SHP77 treated with DMSO at 0.1 percent for 48 hours (cell line): ENCODE data around the gene CEPT1.

ENCODE experiments used
- DNase-seq: peaks from one replicate; lab custom pipeline; 2025; lab: John Stamatoyannopoulos, UW

Gene CEPT1

GRCh38 chr1:111145963-111146768 is 6.1 kb downstream of the CEPT1 start:
- no peak for DNase-seq

GRCh38 chr1:111147948-111148347 is 7.9 kb downstream of the CEPT1 start:
- no peak for DNase-seq

- no peak for DNase-seq
Measured at GRCh38 chr1:111148376-111148881, 8.4 kb downstream of the CEPT1 start.

- DNase-seq: no peak
Measured at GRCh38 chr1:111151838-111152237, 11.8 kb downstream of the CEPT1 start.

- DNase-seq: no peak
Measured at GRCh38 chr1:111154021-111154999, 14.3 kb downstream of the CEPT1 start.

GRCh38 chr1:111157431-111157830 is 17.4 kb downstream of the CEPT1 start:
- DNase-seq: no peak

GRCh38 chr1:111161843-111162487 is 21.9 kb downstream of the CEPT1 start:
- DNase-seq: no peak

GRCh38 chr1:111162488-111162880 is 22.5 kb downstream of the CEPT1 start:
- DNase-seq: no peak

GRCh38 chr1:111163363-111163762 is 23.3 kb downstream of the CEPT1 start:
- DNase-seq: no peak

GRCh38 chr1:111164151-111164550 is 24.1 kb downstream of the CEPT1 start:
- DNase-seq: no peak

- no peak for DNase-seq
Measured at GRCh38 chr1:111172463-111172862, 32.4 kb downstream of the CEPT1 start.

- no peak for DNase-seq
Measured at GRCh38 chr1:111174070-111174469, 34.0 kb downstream of the CEPT1 start.

GRCh38 chr1:111175349-111175748 is 35.3 kb downstream of the CEPT1 start:
- DNase-seq: no peak

GRCh38 chr1:111176678-111177077 is 36.7 kb downstream of the CEPT1 start:
- DNase-seq: no peak

- DNase-seq: no peak
Measured at GRCh38 chr1:111179968-111180533, 40.0 kb downstream of the CEPT1 start.

- no peak for DNase-seq
Measured at GRCh38 chr1:111182052-111182451, 42.0 kb downstream of the CEPT1 start.

GRCh38 chr1:111183308-111184069 is 43.5 kb downstream of the CEPT1 start:
- no peak for DNase-seq

- no peak for DNase-seq
Measured at GRCh38 chr1:111184663-111185062, 44.6 kb downstream of the CEPT1 start.

GRCh38 chr1:111190931-111191451 is 51.0 kb downstream of the CEPT1 start:
- DNase-seq: no peak

- DNase-seq: no peak
Measured at GRCh38 chr1:111191496-111191895, 51.5 kb downstream of the CEPT1 start.

GRCh38 chr1:111192074-111192473 is 52.1 kb downstream of the CEPT1 start:
- DNase-seq: no peak
